Right atrium auricular region (tissue), 2 donors: ENCODE data around the gene EFCAB7. TPM values are rescaled to one million over a fixed set of nuclear protein-coding genes. Genes with fewer than 3 reads are reported as not detected.

Experiments
- DNase-seq: peaks from one replicate; pipeline ENCODE4 v3.0.0-alpha.2; 2019; ENCODE audit warnings: low spot score
- H3K27ac ChIP-seq, 2 donors: fragments of 200-600 bp; sonication (generic); 1 replicate in 1 of 2; 2 replicates in 1 of 2; pipeline ENCODE4 v1.5.1; 2016 to 2019
- H3K27me3 ChIP-seq, 2 donors: fragments of 200-600 bp; sonication (generic); one replicate each; pipeline versions ENCODE4 v1.5.1 to v1.6.0; 2017 to 2019
- H3K36me3 ChIP-seq: fragments of 200-600 bp; sonication (generic); one replicate; pipeline ENCODE4 v1.5.1; 2016
- H3K4me1 ChIP-seq, 2 donors: fragments of 200-600 bp; sonication (generic); one replicate each; pipeline versions ENCODE4 v1.5.1 to v1.6.0; 2017 to 2019
- H3K4me3 ChIP-seq, 2 donors: fragments of 200-600 bp; sonication (generic); 1 replicate in 1 of 2; 2 replicates in 1 of 2; pipeline ENCODE4 v1.5.1; 2017 to 2019; ENCODE audit warnings: mild to moderate bottlenecking in 1 of 2, moderate library complexity in 1 of 2
- H3K9me3 ChIP-seq, 2 donors: fragments of 200-600 bp; sonication (generic); one replicate each; pipeline ENCODE4 v1.5.1; 2019
- CTCF ChIP-seq, 2 donors: fragments of 200-600 bp; sonication (generic); IDR thresholded peaks; one replicate each; pipeline ENCODE4 v1.5.1; 2019; ENCODE audit warnings: antibody characterized with exemption in 2 of 2
- total RNA-seq, 2 donors: library from RNA; depleted of rRNA; stranded (reverse); fragments of >200 nt; gene quantifications; one replicate each; pipeline ENCODE4 v1.1.0, GENCODE V29; 2016

The EFCAB7 gene
- total RNA-seq, 2 donors from 2014 or later: 5.6 to 6.7 TPM

GRCh38 chr1:63619558-63619957 lies 96.2 kb downstream of the EFCAB7 start:
- Histone ChIP-seq H3K4me3 (no peak overlapping the region), H3K9me3 (no peaks in the 10 kb centered on the region), H3K27me3 (no peaks in the 10 kb centered on the region), H3K4me1 (peaks cover 0 to 24% of the 10 kb centered on the region in 2 donors), H3K27ac (no peak overlapping the region), H3K36me3 (no peaks in the 10 kb centered on the region)
- DNase-seq: no peak
- TF ChIP-seq CTCF (IDR thresholded peaks at IDR 0.05): no peak

- no peaks in the 10 kb centered on the region for H3K36me3 ChIP-seq
- no peak for DNase-seq
- H3K4me1 ChIP-seq: peaks cover 0 to 29% of the 10 kb centered on the region in 2 donors
- no peak for TF ChIP-seq CTCF (IDR thresholded peaks at IDR 0.05)
- no peak overlapping the region for H3K4me3 ChIP-seq
- H3K27me3 ChIP-seq: no peaks in the 10 kb centered on the region
- no peaks in the 10 kb centered on the region for H3K9me3 ChIP-seq
- no peak overlapping the region for H3K27ac ChIP-seq
Observed at GRCh38 chr1:63620671-63621070, 97.3 kb downstream of the EFCAB7 start.

- TF ChIP-seq CTCF (IDR thresholded peaks at IDR 0.05): no peak
- H3K4me3 ChIP-seq: no peak overlapping the region
- H3K9me3 ChIP-seq: no peaks in the 10 kb centered on the region
- peak overlapping the region in 1 of 2 donors; percentile 67 for H3K27ac ChIP-seq
- DNase-seq: no peak
- peaks cover 0 to 33% of the 10 kb centered on the region in 2 donors for H3K4me1 ChIP-seq
- no peaks in the 10 kb centered on the region for H3K27me3 ChIP-seq
- H3K36me3 ChIP-seq: no peaks in the 10 kb centered on the region
Observed at GRCh38 chr1:63621075-63621474, 97.8 kb downstream of the EFCAB7 start.

- TF ChIP-seq CTCF (IDR thresholded peaks at IDR 0.05): no peak
- no peak for DNase-seq
Observed at GRCh38 chr1:63621698-63622097, 98.4 kb downstream of the EFCAB7 start.

More at GRCh38 chr1:63621698-63622097, 98.4 kb downstream of the EFCAB7 start:
- H3K9me3 ChIP-seq: no peaks in the 10 kb centered on the region
- no peaks in the 10 kb centered on the region for H3K36me3 ChIP-seq
- peaks cover 0 to 37% of the 10 kb centered on the region in 2 donors for H3K4me1 ChIP-seq
- peak overlapping the region in 1 of 2 donors; percentile 67 for H3K27ac ChIP-seq
- no peaks in the 10 kb centered on the region for H3K27me3 ChIP-seq
- H3K4me3 ChIP-seq: no peak overlapping the region

Other genes starting within 250 kb of the EFCAB7 start
- 1 to 10 TPM in 1 of 2 donors, under 1 TPM in 1; 0.48 to 1.1 TPM for gene FOXD3, start 201.0 kb upstream of the EFCAB7 start, total RNA-seq
- 1 to 10 TPM; 4.1 to 4.7 TPM for gene ALG6, start 155.9 kb upstream of the EFCAB7 start, total RNA-seq
- 1 to 10 TPM; 5.0 to 5.7 TPM for gene ITGB3BP, start 300 bp upstream of the EFCAB7 start, total RNA-seq
- gene PGM1, start 69.9 kb downstream of the EFCAB7 start, total RNA-seq: 100 to 1,000 TPM; 171 to 258 TPM